Stimulated activated CD4-positive, alpha-beta T cell treated with anti-CD3 and anti-CD28 coated beads, TNF-alpha, amount 100 ng/mL, for 1 hour (primary cell): ENCODE data around the gene KCNJ11.
A peak's percentile ranks its signal among the peaks of the same experiment; 100 is the strongest.

ENCODE experiments used
- DNase-seq, 3 donors: peaks; one replicate each; pipeline ENCODE4 v3.0.0-alpha.2; 2020; ENCODE audit warnings: low read depth in 3 of 3, low spot score in 1 of 3

Gene KCNJ11

GRCh38 chr11:17368551-17368950, 19.9 kb downstream of the KCNJ11 start:
- DNase-seq = no peak

- no peak for DNase-seq
Observed at GRCh38 chr11:17366495-17366894, 22.0 kb downstream of the KCNJ11 start.

- peak in 1 of 3 donors; percentile 14 for DNase-seq
Observed at GRCh38 chr11:17354601-17354991, 33.9 kb downstream of the KCNJ11 start.

GRCh38 chr11:17353821-17354600, 34.4 kb downstream of the KCNJ11 start:
- no peak for DNase-seq

- peak in 2 of 3 donors; percentile 13 to 26 for DNase-seq
Observed at GRCh38 chr11:17352950-17353820, 35.3 kb downstream of the KCNJ11 start.

- peak in 2 of 3 donors; percentile 26 to 44 for DNase-seq
Observed at GRCh38 chr11:17351510-17352176, 36.8 kb downstream of the KCNJ11 start, which contains the start of gene NCR3LG1. TSS of gene NCR3LG1 (plus strand) at chr11:17351800. CDS start at chr11:17351970, 170 bp downstream.

- DNase-seq = no peak
Observed at GRCh38 chr11:17351172-17351509, 37.3 kb downstream of the KCNJ11 start.

- no peak for DNase-seq
Observed at GRCh38 chr11:17350455-17351171, 37.8 kb downstream of the KCNJ11 start.

- DNase-seq = no peak
Observed at GRCh38 chr11:17347676-17348075, 40.8 kb downstream of the KCNJ11 start.

GRCh38 chr11:17343907-17344306, 44.6 kb downstream of the KCNJ11 start:
- DNase-seq = no peak

- no peak for DNase-seq
Observed at GRCh38 chr11:17343257-17343656, 45.2 kb downstream of the KCNJ11 start.
